Epithelial cell of esophagus (primary cell): ENCODE measurements around the gene PSMC3.

ENCODE experiments used
- DNase-seq: peaks from one replicate; pipeline ENCODE4 v3.0.0; 2010; ENCODE audit warnings: low read depth
- H3K4me3 ChIP-seq: 2 replicates; pipeline ENCODE4 v1.5.1; 2011; ENCODE audit warnings: mild to moderate bottlenecking, low read length, control low read depth
- CTCF ChIP-seq: IDR thresholded peaks from 2 replicates; pipeline ENCODE4 v1.5.1; 2011; ENCODE audit warnings: low read depth, mild to moderate bottlenecking, low read length, control low read depth, inconsistent platforms; ENCODE audit not compliant: insufficient read depth; ENCODE audit errors: missing control alignments

The PSMC3 gene

GRCh38 chr11:47451436-47451835 is 25.2 kb upstream of the PSMC3 start:
- no peak overlapping the region for H3K4me3 ChIP-seq
- DNase-seq, result no peak
- TF ChIP-seq CTCF, result no peak

GRCh38 chr11:47449541-47449940 is 23.3 kb upstream of the PSMC3 start:
- H3K4me3 ChIP-seq, result no peak overlapping the region
- TF ChIP-seq CTCF, result no peak
- no peak for DNase-seq

- TF ChIP-seq CTCF, result no peak
- no peak for DNase-seq
- no peak within 1 kb of the TSS for H3K4me3 ChIP-seq
Measured at GRCh38 chr11:47448566-47449427, 22.6 kb upstream of the PSMC3 start, which contains the start of gene RAPSN. Gene RAPSN, minus strand, starts transcription at chr11:47449136. Its CDS starts 172 bp downstream, at chr11:47448964.

GRCh38 chr11:47447906-47448305 is 21.7 kb upstream of the PSMC3 start:
- no peak for DNase-seq
- no peak for TF ChIP-seq CTCF
- H3K4me3 ChIP-seq, result no peak overlapping the region

GRCh38 chr11:47446833-47447232 is 20.6 kb upstream of the PSMC3 start:
- TF ChIP-seq CTCF, result no peak
- H3K4me3 ChIP-seq, result no peak overlapping the region
- DNase-seq, result no peak

- TF ChIP-seq CTCF, result no peak
- no peak for DNase-seq
- H3K4me3 ChIP-seq, result no peak overlapping the region
Measured at GRCh38 chr11:47445840-47446239, 19.6 kb upstream of the PSMC3 start.

GRCh38 chr11:47443817-47444216 is 17.6 kb upstream of the PSMC3 start:
- no peak overlapping the region for H3K4me3 ChIP-seq
- TF ChIP-seq CTCF, result no peak
- DNase-seq, result no peak
